ENCODE results near the gene CTSS. TPM values are rescaled to one million over a fixed set of nuclear protein-coding genes. Genes with fewer than 3 reads are reported as not detected.

Gene CTSS
- polyA plus RNA-seq = 61.7 TPM
- long read RNA-seq, donor 1, full-length matches to known transcripts = 23 of 37 reads
- long read RNA-seq, donor 1, partial matches to known transcripts = 14 of 37 reads
- long read RNA-seq, donor 1, other reads (novel, unspliced or antisense) = 0 of 37 reads
- long read RNA-seq, donor 2, full-length matches to known transcripts = 38 of 55 reads
- long read RNA-seq, donor 2, partial matches to known transcripts = 17 of 55 reads
- long read RNA-seq, donor 2, other reads (novel, unspliced or antisense) = 0 of 55 reads
- long read RNA-seq, donor 3 = 0 reads
- long read RNA-seq, donor 4, full-length matches to known transcripts = 2 of 2 reads
- long read RNA-seq, donor 4, partial matches to known transcripts = 0 of 2 reads
- long read RNA-seq, donor 4, other reads (novel, unspliced or antisense) = 0 of 2 reads
- long read RNA-seq, donor 5, full-length matches to known transcripts = 18 of 33 reads
- long read RNA-seq, donor 5, partial matches to known transcripts = 15 of 33 reads
- long read RNA-seq, donor 5, other reads (novel, unspliced or antisense) = 0 of 33 reads
- long read RNA-seq, donor 6, full-length matches to known transcripts = 18 of 29 reads
- long read RNA-seq, donor 6, partial matches to known transcripts = 11 of 29 reads
- long read RNA-seq, donor 6, other reads (novel, unspliced or antisense) = 0 of 29 reads
- long read RNA-seq, donor 7, full-length matches to known transcripts = 11 of 11 reads
- long read RNA-seq, donor 7, partial matches to known transcripts = 0 of 11 reads
- long read RNA-seq, donor 7, other reads (novel, unspliced or antisense) = 0 of 11 reads
- long read RNA-seq, donor 8, full-length matches to known transcripts = 38 of 55 reads
- long read RNA-seq, donor 8, partial matches to known transcripts = 17 of 55 reads
- long read RNA-seq, donor 8, other reads (novel, unspliced or antisense) = 0 of 55 reads
- long read RNA-seq, donor 9, full-length matches to known transcripts = 23 of 43 reads
- long read RNA-seq, donor 9, partial matches to known transcripts = 20 of 43 reads
- long read RNA-seq, donor 9, other reads (novel, unspliced or antisense) = 0 of 43 reads
- long read RNA-seq, donor 10, full-length matches to known transcripts = 22 of 32 reads
- long read RNA-seq, donor 10, partial matches to known transcripts = 5 of 32 reads
- long read RNA-seq, donor 10, other reads (novel, unspliced or antisense) = 5 of 32 reads
- long read RNA-seq, donor 11, full-length matches to known transcripts = 25 of 37 reads
- long read RNA-seq, donor 11, partial matches to known transcripts = 7 of 37 reads
- long read RNA-seq, donor 11, other reads (novel, unspliced or antisense) = 5 of 37 reads

DNA sequence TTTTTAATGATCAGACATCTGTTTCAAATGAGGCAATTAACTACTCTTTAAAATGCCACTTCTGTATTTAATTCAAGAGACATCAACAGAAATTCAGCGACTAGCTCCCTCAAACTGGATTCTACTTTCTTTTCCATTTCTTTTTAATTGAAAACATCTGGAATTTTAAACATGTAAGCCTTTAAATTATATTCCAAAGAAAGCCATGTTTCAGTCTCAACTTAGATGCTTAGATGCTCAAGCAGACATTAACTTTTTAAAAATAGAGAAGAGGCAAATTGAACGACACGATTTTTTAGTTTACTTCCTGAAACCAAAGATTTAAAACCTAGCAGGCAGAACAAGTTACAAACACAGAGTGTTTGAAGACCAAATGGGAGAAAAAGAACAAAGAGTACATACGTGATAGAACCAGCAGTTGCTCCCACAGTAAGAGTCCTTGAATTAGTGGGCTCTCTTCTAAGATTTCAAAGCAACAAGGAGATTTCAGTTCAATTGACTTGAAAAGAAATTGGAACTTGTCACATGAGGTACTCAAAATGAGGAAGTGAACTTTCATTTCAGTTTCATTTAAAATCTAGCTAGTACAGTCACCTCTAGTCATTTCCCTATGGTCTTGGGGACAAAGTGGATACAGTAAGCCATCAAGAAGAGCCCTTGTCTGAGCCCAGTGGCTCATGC is at the start of gene CTSS:
CTSS (minus strand) TSS at position 483 of the 681 bp plus-strand sequence. CDS start 1,015 bp downstream, outside the sequence.
- DNase-seq = peak; percentile 16 to 72
- no peaks in the 10 kb centered on the region for H3K36me3 ChIP-seq (ENCODE audit: control insufficient read depth, insufficient read depth, low read length)
- peak within 1 kb of the TSS; percentile 32 for H3K4me3 ChIP-seq (ENCODE audit: low read length)
- no peaks in the 10 kb centered on the region for H3K4me1 ChIP-seq (ENCODE audit: control insufficient read depth, insufficient read depth, low read length)
- H3K27me3 ChIP-seq (ENCODE audit: control insufficient read depth, insufficient read depth, low read length) = no peaks in the 10 kb centered on the region
- 63% methylated on average over 3 of the region's 4 CpGs for WGBS (ENCODE audit: insufficient coverage, low lambda C conversion rate)
- H3K27ac ChIP-seq (ENCODE audit: low read length) = peak within 1 kb of the TSS; percentile 24
- peaks cover 4% of the 10 kb centered on the region for H3K9me3 ChIP-seq (ENCODE audit: control insufficient read depth, low read depth, low read length)

DNA sequence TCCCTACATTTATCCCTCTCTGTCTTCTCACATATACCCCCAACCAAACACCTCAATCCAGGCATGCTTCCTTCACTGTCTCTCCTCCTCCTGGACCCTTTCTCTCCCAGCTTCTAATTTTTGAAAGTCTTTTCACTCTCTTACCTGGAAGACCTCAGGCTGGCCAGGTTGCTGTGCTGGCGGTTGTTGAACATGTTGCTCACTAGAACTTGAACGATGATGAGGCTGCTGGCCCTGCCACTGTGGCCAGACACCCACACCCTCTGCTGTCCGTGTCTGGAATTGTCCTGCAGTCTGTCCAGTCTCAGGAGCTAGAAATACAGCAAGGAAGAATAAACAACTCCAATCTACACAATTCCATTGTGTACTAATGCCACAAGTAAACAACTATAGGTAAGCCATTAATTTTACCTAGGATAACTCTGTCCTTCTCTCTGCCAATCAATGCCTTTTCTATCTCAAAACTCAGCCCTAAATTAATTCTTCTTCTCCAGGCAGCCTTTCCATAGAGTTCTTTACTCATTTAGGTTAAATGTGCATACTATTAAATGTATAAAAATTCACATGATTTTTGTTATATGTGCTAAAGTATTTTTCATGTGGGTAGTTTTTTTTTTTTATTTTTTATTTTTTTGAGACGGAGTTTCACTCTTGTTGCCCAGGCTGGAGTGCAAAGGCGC is 47.6 kb upstream of the CTSS start:
- DNase-seq = peak; percentile 21 to 37
- 50% methylated on average over 2 of the region's 5 CpGs for WGBS (ENCODE audit: insufficient coverage, low lambda C conversion rate)
- H3K9me3 ChIP-seq (ENCODE audit: control insufficient read depth, low read depth, low read length) = no peaks in the 10 kb centered on the region
- H3K27ac ChIP-seq (ENCODE audit: low read length) = no peak overlapping the region
- H3K27me3 ChIP-seq (ENCODE audit: control insufficient read depth, insufficient read depth, low read length) = no peaks in the 10 kb centered on the region
- H3K4me1 ChIP-seq (ENCODE audit: control insufficient read depth, insufficient read depth, low read length) = peaks cover 10% of the 10 kb centered on the region
- no peak overlapping the region for H3K4me3 ChIP-seq (ENCODE audit: low read length)
- peaks cover 49% of the 10 kb centered on the region for H3K36me3 ChIP-seq (ENCODE audit: control insufficient read depth, insufficient read depth, low read length)

DNA sequence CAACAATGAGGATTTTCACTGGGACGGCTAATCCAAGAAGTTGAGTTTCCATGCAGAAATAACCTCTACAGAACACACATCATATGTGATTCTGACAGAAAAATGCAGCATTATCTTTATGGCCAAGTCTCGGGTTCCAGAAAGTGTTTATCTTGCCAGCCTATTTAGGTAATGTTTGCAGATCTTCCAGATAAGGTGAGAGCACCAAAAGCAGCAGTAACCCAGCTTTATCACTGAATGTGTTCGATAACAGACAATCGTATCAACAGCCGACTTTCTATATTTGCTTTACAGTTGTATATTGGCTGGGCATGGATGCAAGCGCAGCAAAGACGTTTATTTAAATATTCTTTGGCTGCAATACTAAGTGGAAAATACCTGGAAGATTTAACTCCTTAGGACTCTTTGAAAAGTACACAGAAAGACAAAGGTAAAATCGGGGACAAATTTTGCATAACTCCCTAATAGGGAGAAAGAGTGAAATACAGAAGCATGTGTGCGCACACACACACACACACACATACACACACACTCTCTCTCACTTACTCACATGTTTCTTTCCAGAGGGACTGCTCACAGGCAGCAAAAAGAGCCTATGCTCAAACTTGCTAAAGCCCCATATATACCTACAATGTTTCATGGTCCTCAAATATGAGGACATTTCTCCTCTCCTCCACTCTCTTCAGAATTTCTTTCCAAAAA is 45.5 kb upstream of the CTSS start:
- H3K27ac ChIP-seq (ENCODE audit: low read length) = no peak overlapping the region

GRCh38 chr1:150809651-150810050 is 44.1 kb upstream of the CTSS start:
- no peaks in the 10 kb centered on the region for H3K27me3 ChIP-seq (ENCODE audit: control insufficient read depth, insufficient read depth, low read length)
- peaks cover 10% of the 10 kb centered on the region for H3K4me1 ChIP-seq (ENCODE audit: control insufficient read depth, insufficient read depth, low read length)
- no CpG with 5 or more reads among the region's 3 CpGs for WGBS (ENCODE audit: insufficient coverage, low lambda C conversion rate)
- peaks cover 27% of the 10 kb centered on the region for H3K36me3 ChIP-seq (ENCODE audit: control insufficient read depth, insufficient read depth, low read length)
- H3K9me3 ChIP-seq (ENCODE audit: control insufficient read depth, low read depth, low read length) = no peaks in the 10 kb centered on the region
- no peak for DNase-seq
- H3K4me3 ChIP-seq (ENCODE audit: low read length) = no peak overlapping the region
- H3K27ac ChIP-seq (ENCODE audit: low read length) = no peak overlapping the region

More for the DNA sequence above, 45.5 kb upstream of the CTSS start:
- Histone ChIP-seq H3K4me3 (ENCODE audit: low read length) (no peak overlapping the region), H3K27me3 (ENCODE audit: control insufficient read depth, insufficient read depth, low read length) (no peaks in the 10 kb centered on the region), H3K4me1 (ENCODE audit: control insufficient read depth, insufficient read depth, low read length) (peaks cover 10% of the 10 kb centered on the region), H3K36me3 (ENCODE audit: control insufficient read depth, insufficient read depth, low read length) (peaks cover 31% of the 10 kb centered on the region), H3K9me3 (ENCODE audit: control insufficient read depth, low read depth, low read length) (no peaks in the 10 kb centered on the region)
- WGBS (ENCODE audit: insufficient coverage, low lambda C conversion rate) = no CpG with 5 or more reads among the region's 9 CpGs
- peak in 1 of 2 donors; percentile 19 for DNase-seq

DNA sequence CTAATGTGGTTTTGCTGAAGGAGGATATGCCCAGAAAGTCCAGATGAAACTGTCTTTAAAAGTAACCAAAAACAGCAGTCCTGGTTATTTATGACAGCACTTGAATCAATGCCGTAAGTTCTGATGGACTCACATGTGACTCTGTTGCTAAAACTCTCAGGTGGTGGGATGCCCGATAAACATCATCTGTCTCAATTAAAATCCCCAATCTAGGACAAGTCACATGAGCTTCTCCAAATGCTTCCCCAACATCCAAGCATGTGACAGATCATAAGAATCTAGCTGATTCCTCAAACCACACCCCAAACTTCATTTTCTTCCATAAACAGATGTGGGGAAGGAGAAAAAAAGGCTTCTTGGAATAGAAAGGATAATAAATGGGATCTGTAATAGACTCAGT is 43.3 kb upstream of the CTSS start:
- H3K27me3 ChIP-seq (ENCODE audit: control insufficient read depth, insufficient read depth, low read length) = no peaks in the 10 kb centered on the region
- WGBS (ENCODE audit: insufficient coverage, low lambda C conversion rate) = no CpG with 5 or more reads among the region's 2 CpGs
- no peak overlapping the region for H3K4me3 ChIP-seq (ENCODE audit: low read length)
- H3K27ac ChIP-seq (ENCODE audit: low read length) = no peak overlapping the region
- peaks cover 24% of the 10 kb centered on the region for H3K36me3 ChIP-seq (ENCODE audit: control insufficient read depth, insufficient read depth, low read length)
- no peaks in the 10 kb centered on the region for H3K9me3 ChIP-seq (ENCODE audit: control insufficient read depth, low read depth, low read length)
- H3K4me1 ChIP-seq (ENCODE audit: control insufficient read depth, insufficient read depth, low read length) = peaks cover 10% of the 10 kb centered on the region
- no peak for DNase-seq

DNA sequence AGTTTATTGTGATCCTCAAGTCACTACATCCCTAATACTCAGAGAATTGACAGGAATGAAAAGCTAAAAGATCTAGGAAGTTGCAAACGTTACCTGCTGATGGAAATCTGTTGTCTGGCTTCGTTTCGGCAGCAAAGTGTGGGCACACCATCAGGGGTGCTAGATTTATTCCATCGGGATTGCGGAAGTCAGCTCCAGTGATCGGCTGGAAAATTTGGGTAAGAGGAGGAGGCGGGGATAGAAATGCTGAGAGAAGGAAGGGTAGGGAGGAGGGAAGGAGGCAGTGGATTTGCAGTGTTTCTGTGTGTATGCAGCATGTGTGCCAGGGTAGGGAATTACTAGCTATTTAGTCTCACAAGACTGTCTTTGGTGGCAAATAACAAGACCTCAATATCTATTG is 42.5 kb upstream of the CTSS start, which contains the start of gene CTSK:
CTSK (minus strand) TSS at position 140 of the 400 bp plus-strand sequence. CDS start 1,455 bp downstream, outside the sequence.
- no peak for DNase-seq
- H3K4me3 ChIP-seq (ENCODE audit: low read length) = peak within 1 kb of the TSS; percentile 2
- H3K27ac ChIP-seq (ENCODE audit: low read length) = no peak within 1 kb of the TSS
- peaks cover 18% of the 10 kb centered on the region for H3K36me3 ChIP-seq (ENCODE audit: control insufficient read depth, insufficient read depth, low read length)
- peaks cover 10% of the 10 kb centered on the region for H3K4me1 ChIP-seq (ENCODE audit: control insufficient read depth, insufficient read depth, low read length)
- H3K9me3 ChIP-seq (ENCODE audit: control insufficient read depth, low read depth, low read length) = no peaks in the 10 kb centered on the region
- no peaks in the 10 kb centered on the region for H3K27me3 ChIP-seq (ENCODE audit: control insufficient read depth, insufficient read depth, low read length)
- WGBS (ENCODE audit: insufficient coverage, low lambda C conversion rate) = 80% methylated on average over 1 of the region's 7 CpGs

DNA sequence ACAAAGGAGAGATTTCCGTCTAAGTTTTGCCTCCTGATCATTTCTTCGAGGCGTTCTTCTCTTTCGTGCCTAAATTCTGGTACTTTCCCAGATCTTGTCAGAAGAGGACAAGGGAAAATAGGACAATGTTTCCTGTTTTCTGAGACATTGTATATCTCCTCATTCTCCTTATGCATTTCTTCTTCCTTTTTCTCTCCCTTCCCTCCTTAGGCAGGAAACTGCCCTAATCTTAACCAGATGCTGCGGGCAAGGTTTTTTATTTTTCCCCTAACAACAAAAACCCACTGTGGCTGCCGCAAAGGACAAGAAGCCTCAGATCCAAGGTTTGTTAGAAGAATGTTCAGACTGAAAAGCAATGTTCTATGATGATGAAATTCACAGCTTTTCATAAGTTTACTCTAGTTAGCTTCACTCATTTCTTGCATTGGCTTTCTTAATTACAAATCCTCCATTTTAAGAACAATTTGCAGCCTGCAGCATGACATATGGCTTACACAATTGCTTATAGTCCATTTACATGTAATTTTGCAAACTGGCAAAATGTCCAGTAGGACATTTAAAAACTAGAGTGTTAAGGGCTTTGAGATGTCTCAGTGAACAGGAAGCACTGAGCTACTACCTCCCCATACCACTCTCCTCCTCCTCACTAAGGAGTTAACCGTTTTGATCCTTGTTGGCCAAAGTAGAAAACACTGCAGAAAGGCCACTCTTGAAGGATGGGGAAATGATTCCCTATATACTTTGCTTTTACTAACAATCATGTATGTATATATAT is 41.9 kb upstream of the CTSS start:
- H3K9me3 ChIP-seq (ENCODE audit: control insufficient read depth, low read depth, low read length) = no peaks in the 10 kb centered on the region
- no peaks in the 10 kb centered on the region for H3K27me3 ChIP-seq (ENCODE audit: control insufficient read depth, insufficient read depth, low read length)
- DNase-seq = no peak
- H3K36me3 ChIP-seq (ENCODE audit: control insufficient read depth, insufficient read depth, low read length) = peaks cover 11% of the 10 kb centered on the region
- WGBS (ENCODE audit: insufficient coverage, low lambda C conversion rate) = 81% methylated on average over 3 of the region's 7 CpGs
- H3K4me3 ChIP-seq (ENCODE audit: low read length) = peak overlapping the region; percentile 2
- no peak overlapping the region for H3K27ac ChIP-seq (ENCODE audit: low read length)
- H3K4me1 ChIP-seq (ENCODE audit: control insufficient read depth, insufficient read depth, low read length) = peaks cover 10% of the 10 kb centered on the region

GRCh38 chr1:150805899-150806298 is 40.3 kb upstream of the CTSS start:
- no peak overlapping the region for H3K27ac ChIP-seq (ENCODE audit: low read length)
- no peaks in the 10 kb centered on the region for H3K9me3 ChIP-seq (ENCODE audit: control insufficient read depth, low read depth, low read length)
- H3K4me1 ChIP-seq (ENCODE audit: control insufficient read depth, insufficient read depth, low read length) = peaks cover 4% of the 10 kb centered on the region
- H3K36me3 ChIP-seq (ENCODE audit: control insufficient read depth, insufficient read depth, low read length) = peaks cover 4% of the 10 kb centered on the region
- DNase-seq = no peak
- H3K4me3 ChIP-seq (ENCODE audit: low read length) = no peak overlapping the region
- H3K27me3 ChIP-seq (ENCODE audit: control insufficient read depth, insufficient read depth, low read length) = no peaks in the 10 kb centered on the region
- no CpG with 5 or more reads among the region's 4 CpGs for WGBS (ENCODE audit: insufficient coverage, low lambda C conversion rate)

All from large intestine (tissue), 12 donors.